PFSK-1 (cell line): Measurements from ENCODE around the gene SLC12A6.

Source experiments
- FOXP2 ChIP-seq: optimal IDR thresholded peaks from 2 replicates; pipeline ENCODE3; 2011; ENCODE audit warnings: borderline replicate concordance, control low read depth, inconsistent platforms; ENCODE audit not compliant: insufficient read depth; ENCODE audit errors: extremely low read length, extremely low read depth
- POLR2AphosphoS5 ChIP-seq: IDR thresholded peaks from 2 replicates; pipeline ENCODE4 v1.6.1; 2012; ENCODE audit warnings: low read depth, mild to moderate bottlenecking, control low read depth, low read length, moderate library complexity
- SIN3A ChIP-seq: IDR thresholded peaks from 2 replicates; pipeline ENCODE4 v1.6.1; 2012; ENCODE audit warnings: mild to moderate bottlenecking, low read length, moderate library complexity, borderline replicate concordance; ENCODE audit not compliant: insufficient read depth
- TAF1 ChIP-seq: IDR thresholded peaks from 2 replicates; pipeline ENCODE4 v1.6.1; 2012; ENCODE audit warnings: low read length, control low read depth, borderline replicate concordance; ENCODE audit not compliant: insufficient read depth
- TF ChIP-seq, protein P1 (sequence below), 2 experiments: IDR thresholded peaks; 2 replicates each; pipeline versions ENCODE4 v1.6.1 to v1.8.0; 2011 to 2012; ENCODE audit warnings: low read depth in 2 of 2, low read length in 2 of 2, control low read depth in 1 of 2, inconsistent platforms in 1 of 2, mild to moderate bottlenecking in 1 of 2, moderate library complexity in 1 of 2; ENCODE audit not compliant: insufficient read depth in 1 of 2

Gene SLC12A6

GRCh38 chr15:34216527-34217270, 120.9 kb downstream of the SLC12A6 start:
- TF ChIP-seq, protein P1, sequence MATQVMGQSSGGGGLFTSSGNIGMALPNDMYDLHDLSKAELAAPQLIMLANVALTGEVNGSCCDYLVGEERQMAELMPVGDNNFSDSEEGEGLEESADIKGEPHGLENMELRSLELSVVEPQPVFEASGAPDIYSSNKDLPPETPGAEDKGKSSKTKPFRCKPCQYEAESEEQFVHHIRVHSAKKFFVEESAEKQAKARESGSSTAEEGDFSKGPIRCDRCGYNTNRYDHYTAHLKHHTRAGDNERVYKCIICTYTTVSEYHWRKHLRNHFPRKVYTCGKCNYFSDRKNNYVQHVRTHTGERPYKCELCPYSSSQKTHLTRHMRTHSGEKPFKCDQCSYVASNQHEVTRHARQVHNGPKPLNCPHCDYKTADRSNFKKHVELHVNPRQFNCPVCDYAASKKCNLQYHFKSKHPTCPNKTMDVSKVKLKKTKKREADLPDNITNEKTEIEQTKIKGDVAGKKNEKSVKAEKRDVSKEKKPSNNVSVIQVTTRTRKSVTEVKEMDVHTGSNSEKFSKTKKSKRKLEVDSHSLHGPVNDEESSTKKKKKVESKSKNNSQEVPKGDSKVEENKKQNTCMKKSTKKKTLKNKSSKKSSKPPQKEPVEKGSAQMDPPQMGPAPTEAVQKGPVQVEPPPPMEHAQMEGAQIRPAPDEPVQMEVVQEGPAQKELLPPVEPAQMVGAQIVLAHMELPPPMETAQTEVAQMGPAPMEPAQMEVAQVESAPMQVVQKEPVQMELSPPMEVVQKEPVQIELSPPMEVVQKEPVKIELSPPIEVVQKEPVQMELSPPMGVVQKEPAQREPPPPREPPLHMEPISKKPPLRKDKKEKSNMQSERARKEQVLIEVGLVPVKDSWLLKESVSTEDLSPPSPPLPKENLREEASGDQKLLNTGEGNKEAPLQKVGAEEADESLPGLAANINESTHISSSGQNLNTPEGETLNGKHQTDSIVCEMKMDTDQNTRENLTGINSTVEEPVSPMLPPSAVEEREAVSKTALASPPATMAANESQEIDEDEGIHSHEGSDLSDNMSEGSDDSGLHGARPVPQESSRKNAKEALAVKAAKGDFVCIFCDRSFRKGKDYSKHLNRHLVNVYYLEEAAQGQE (IDR thresholded peaks at IDR 0.05; ENCODE audit: insufficient read depth in 1 of 2, low read depth in 2 of 2, low read length in 2 of 2) = no peak
- no peak for TF ChIP-seq SIN3A
- no peak for TF ChIP-seq POLR2AphosphoS5
- TF ChIP-seq TAF1 = no peak

GRCh38 chr15:34214135-34214534, 123.4 kb downstream of the SLC12A6 start:
- TF ChIP-seq, protein P1 (IDR thresholded peaks at IDR 0.05; ENCODE audit: insufficient read depth in 1 of 2, low read depth in 2 of 2, low read length in 2 of 2) = no peak
- TF ChIP-seq TAF1 = no peak
- TF ChIP-seq POLR2AphosphoS5 = no peak
- no peak for TF ChIP-seq SIN3A
- TF ChIP-seq FOXP2 = no peak

- no peak for TF ChIP-seq FOXP2
- no peak for TF ChIP-seq SIN3A
- TF ChIP-seq POLR2AphosphoS5 = no peak
- TF ChIP-seq, protein P1 (IDR thresholded peaks at IDR 0.05; ENCODE audit: insufficient read depth in 1 of 2, low read depth in 2 of 2, low read length in 2 of 2) = no peak
- TF ChIP-seq TAF1 = no peak
Measured at GRCh38 chr15:34213690-34214089, 123.9 kb downstream of the SLC12A6 start.

DNA sequence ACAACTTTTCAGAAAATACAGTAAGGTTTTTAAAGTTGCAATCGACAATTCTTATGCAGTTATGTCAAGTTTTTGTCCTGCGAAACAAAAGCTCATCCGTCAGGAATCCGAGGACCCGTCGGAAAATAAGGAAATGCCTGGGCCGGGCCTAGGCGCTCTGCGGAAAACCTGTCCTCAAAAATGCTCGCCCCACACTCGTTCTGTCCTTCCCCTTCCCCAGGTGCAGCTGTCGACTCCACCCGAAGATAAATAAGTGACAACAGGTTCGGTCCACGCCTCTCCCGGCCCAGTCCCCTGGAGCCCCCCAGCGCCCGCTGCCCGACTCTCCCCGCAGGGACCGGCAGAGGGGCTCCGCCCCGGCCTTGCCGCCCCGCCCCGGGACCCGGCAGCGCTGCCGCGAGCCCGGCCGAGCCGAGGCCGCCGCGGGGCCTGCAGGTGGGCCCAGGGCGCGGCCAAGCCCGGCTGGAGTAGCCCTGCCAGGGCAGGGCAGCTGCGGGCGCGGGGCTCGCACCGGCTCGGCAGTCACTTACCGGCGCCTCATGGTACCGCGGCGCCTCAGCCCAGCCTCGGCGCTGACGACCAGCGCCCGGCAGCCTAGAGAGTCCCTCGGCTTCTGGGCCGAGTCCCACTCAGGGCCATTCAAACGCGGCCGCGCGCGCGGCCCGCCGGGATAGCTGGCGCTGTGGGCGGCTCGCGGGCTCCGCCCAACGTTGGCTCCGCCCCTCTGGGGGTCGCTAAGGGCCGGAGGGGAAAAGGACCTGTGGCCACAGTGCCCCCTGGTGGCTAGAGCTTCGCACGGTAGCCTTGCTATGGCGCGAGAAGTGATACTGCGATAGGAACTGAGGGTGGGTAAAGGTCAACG, 127.9 kb downstream of the SLC12A6 start, which contains the start of gene KATNBL1:
Gene KATNBL1 (minus strand): TSS at position 676 of the 862 bp plus-strand sequence. CDS start 46,420 bp downstream, outside the sequence.
- peak; percentile 95 for TF ChIP-seq TAF1
- TF ChIP-seq, protein P1 (IDR thresholded peaks at IDR 0.05; ENCODE audit: insufficient read depth in 1 of 2, low read depth in 2 of 2, low read length in 2 of 2) = peak in 1 of 2 experiments; percentile 65; a peak in 1 of 4 replicates
- peak; percentile 50; the same call in 1 of the 2 replicates for TF ChIP-seq SIN3A
- peak; percentile 61 for TF ChIP-seq FOXP2
- TF ChIP-seq POLR2AphosphoS5 = peak; percentile 94
